Liver (tissue), 3 donors: ENCODE data around the gene PRLHR.

ENCODE experiments used
- FOXA2 ChIP-seq: IDR thresholded peaks from 2 replicates; pipeline ENCODE4 v1.6.1; 2016; ENCODE audit warnings: antibody characterized with exemption
- GABPA ChIP-seq, 2 donors: IDR thresholded peaks in 1 of 2; conservative IDR thresholded peaks in 1 of 2; 2 replicates each; pipeline ENCODE4 v1.6.1; 2016; ENCODE audit warnings: antibody characterized with exemption in 2 of 2, mild to moderate bottlenecking in 1 of 2, moderate library complexity in 1 of 2
- HNF4A ChIP-seq, 2 donors: conservative IDR thresholded peaks; 2 replicates each; pipeline ENCODE4 v1.6.1; 2016; ENCODE audit warnings: antibody characterized with exemption in 2 of 2, mild to moderate bottlenecking in 2 of 2
- RXRA ChIP-seq, 2 donors: IDR thresholded peaks; 2 replicates each; pipeline ENCODE4 v1.6.1; 2017 to 2018; ENCODE audit warnings: antibody characterized with exemption in 2 of 2, mild to moderate bottlenecking in 1 of 2
- SP1 ChIP-seq: IDR thresholded peaks from 2 replicates; pipeline ENCODE4 v1.6.1; 2018; ENCODE audit warnings: antibody characterized with exemption, mild to moderate bottlenecking
- TAF1 ChIP-seq: conservative IDR thresholded peaks from 2 replicates; pipeline ENCODE4 v1.6.1; 2016; ENCODE audit warnings: antibody characterized with exemption, mild to moderate bottlenecking
- YY1 ChIP-seq: IDR thresholded peaks from 2 replicates; pipeline ENCODE4 v1.6.1; 2016; ENCODE audit warnings: antibody characterized with exemption, mild to moderate bottlenecking
- TF ChIP-seq, protein P1 (sequence below): fragments of 150-350 bp; IDR thresholded peaks from 2 replicates; pipeline ENCODE4 v1.5.1; 2017; ENCODE audit warnings: improper control_type of control experiment, low read depth, low read length; ENCODE audit not compliant: missing input control
- TF ChIP-seq, protein P2 (sequence below): IDR thresholded peaks from 2 replicates; pipeline ENCODE4 v1.6.1; 2016; ENCODE audit warnings: antibody characterized with exemption, mild to moderate bottlenecking
- TF ChIP-seq, protein P3 (sequence below): IDR thresholded peaks from 2 replicates; pipeline ENCODE4 v1.6.1; 2016; ENCODE audit warnings: antibody characterized with exemption
- donor health status: healthy.
- donor health status: healthy.

DNA sequence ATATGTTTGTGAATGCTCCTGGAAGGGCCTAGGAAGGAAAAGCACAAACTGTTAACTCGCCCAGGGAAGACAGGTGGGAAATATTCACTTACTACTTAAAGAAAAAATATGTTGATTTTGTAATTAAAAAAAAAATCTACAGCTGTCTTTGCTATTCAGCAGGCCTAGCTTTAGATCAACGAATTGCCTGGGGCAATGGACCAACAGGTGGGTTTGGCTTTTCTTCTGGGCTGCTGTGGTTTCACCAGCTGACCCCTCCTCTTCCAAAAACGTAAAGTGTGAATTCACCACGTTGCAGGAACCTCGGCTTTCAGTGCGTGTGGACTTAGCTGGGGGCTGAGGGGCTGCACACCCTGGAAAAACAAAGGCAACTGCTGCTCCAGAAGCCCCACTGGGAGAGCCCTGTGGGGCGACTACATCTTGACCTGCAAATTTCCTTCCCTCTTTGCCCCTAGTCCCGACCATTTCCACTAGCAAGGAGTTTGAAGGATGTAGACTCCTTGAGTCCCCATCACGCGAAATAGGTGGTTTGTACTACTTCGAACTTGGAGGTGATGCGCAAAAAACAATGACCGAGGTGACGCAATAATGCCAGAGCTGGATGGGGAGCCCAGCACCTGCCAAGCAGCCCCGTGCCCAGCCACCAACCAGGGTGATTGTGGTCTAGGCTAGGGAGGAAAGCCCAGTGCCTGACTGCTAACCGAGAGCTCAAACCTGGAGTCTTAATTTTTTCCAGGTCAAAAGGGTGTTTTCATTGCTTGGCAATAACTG is 7.4 kb downstream of the PRLHR start:
- TF ChIP-seq, protein P1, sequence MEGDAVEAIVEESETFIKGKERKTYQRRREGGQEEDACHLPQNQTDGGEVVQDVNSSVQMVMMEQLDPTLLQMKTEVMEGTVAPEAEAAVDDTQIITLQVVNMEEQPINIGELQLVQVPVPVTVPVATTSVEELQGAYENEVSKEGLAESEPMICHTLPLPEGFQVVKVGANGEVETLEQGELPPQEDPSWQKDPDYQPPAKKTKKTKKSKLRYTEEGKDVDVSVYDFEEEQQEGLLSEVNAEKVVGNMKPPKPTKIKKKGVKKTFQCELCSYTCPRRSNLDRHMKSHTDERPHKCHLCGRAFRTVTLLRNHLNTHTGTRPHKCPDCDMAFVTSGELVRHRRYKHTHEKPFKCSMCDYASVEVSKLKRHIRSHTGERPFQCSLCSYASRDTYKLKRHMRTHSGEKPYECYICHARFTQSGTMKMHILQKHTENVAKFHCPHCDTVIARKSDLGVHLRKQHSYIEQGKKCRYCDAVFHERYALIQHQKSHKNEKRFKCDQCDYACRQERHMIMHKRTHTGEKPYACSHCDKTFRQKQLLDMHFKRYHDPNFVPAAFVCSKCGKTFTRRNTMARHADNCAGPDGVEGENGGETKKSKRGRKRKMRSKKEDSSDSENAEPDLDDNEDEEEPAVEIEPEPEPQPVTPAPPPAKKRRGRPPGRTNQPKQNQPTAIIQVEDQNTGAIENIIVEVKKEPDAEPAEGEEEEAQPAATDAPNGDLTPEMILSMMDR, result no peak
- TF ChIP-seq, protein P2, sequence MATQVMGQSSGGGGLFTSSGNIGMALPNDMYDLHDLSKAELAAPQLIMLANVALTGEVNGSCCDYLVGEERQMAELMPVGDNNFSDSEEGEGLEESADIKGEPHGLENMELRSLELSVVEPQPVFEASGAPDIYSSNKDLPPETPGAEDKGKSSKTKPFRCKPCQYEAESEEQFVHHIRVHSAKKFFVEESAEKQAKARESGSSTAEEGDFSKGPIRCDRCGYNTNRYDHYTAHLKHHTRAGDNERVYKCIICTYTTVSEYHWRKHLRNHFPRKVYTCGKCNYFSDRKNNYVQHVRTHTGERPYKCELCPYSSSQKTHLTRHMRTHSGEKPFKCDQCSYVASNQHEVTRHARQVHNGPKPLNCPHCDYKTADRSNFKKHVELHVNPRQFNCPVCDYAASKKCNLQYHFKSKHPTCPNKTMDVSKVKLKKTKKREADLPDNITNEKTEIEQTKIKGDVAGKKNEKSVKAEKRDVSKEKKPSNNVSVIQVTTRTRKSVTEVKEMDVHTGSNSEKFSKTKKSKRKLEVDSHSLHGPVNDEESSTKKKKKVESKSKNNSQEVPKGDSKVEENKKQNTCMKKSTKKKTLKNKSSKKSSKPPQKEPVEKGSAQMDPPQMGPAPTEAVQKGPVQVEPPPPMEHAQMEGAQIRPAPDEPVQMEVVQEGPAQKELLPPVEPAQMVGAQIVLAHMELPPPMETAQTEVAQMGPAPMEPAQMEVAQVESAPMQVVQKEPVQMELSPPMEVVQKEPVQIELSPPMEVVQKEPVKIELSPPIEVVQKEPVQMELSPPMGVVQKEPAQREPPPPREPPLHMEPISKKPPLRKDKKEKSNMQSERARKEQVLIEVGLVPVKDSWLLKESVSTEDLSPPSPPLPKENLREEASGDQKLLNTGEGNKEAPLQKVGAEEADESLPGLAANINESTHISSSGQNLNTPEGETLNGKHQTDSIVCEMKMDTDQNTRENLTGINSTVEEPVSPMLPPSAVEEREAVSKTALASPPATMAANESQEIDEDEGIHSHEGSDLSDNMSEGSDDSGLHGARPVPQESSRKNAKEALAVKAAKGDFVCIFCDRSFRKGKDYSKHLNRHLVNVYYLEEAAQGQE, result no peak
- TF ChIP-seq GABPA (IDR thresholded peaks at IDR 0.05 in 1 of 2, conservative IDR thresholded peaks at IDR 0.05 in 1 of 2) (no peak), TAF1 (no peak), YY1 (no peak), HNF4A (conservative IDR thresholded peaks at IDR 0.05) (no peak), RXRA (IDR thresholded peaks at IDR 0.05) (no peak), SP1 (no peak), FOXA2 (no peak)
- TF ChIP-seq, protein P3, sequence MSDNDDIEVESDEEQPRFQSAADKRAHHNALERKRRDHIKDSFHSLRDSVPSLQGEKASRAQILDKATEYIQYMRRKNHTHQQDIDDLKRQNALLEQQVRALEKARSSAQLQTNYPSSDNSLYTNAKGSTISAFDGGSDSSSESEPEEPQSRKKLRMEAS, result no peak
